GM19099 (cell line): ENCODE results near the gene RIT2.

Experiments used
- POLR2A ChIP-seq: IDR thresholded peaks from 3 replicates; pipeline ENCODE4 v1.6.1; 2011; ENCODE audit warnings: low read depth; ENCODE audit not compliant: insufficient read length; ENCODE audit errors: extremely low read depth

Gene RIT2

DNA sequence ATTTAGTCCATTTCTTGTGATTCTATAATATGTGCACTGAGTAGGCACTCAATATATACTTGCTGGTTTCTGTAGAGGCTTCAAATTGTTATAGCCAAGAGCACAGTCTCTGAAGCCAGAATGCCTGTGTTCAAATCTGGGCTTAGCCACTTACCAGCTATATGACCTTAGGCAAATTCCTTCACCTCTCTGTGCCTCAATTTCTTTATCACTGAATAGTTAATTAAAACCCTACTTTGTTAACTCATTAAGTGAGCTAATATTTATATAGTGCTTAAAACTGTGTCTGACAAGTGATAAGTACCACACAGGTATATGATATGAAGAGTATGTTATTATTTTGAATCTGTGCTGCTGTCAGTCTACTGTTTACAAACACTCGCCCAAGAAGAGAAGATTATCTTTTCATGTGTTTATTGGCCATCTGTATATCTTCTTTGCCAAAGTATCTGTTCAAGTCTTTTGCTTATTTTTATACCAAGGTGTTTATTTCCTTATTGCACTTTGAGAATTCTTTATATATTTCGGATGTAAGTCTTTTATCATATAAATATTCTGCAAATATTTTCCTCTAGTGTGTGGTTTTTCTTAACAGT is 1.3 kb upstream of the RIT2 start:
- TF ChIP-seq POLR2A = no peak

DNA sequence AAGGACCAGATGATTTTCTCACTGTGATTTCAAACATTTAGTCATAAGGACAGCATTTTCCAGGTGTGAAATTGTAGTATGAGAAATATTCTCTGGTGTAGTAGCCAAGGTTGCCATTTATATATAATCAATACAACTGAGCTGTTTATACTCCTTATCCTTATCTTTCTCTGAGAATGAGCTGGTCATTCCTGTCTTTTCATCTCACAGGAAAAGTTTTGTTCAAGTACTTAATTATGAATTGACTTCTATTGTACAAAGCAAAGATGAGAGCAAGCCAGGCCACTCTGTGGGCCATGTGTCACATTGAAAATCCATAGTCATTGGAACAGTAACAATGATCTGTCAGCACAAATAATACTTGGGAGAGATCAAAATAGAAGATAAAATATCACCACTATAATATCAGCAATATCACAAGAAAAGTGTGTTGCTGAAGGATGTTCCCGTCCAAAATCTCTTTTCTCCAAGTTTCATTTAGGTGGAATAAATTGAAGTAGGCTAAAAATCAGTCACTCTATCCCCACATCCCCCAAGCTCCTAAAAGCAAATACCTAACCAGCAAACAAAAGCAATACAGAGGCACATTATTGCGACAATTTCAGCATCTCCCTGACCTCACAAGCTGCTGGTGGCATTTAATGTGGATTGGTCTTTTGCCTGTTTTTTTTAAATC is 2.1 kb downstream of the RIT2 start:
- no peak for TF ChIP-seq POLR2A

DNA sequence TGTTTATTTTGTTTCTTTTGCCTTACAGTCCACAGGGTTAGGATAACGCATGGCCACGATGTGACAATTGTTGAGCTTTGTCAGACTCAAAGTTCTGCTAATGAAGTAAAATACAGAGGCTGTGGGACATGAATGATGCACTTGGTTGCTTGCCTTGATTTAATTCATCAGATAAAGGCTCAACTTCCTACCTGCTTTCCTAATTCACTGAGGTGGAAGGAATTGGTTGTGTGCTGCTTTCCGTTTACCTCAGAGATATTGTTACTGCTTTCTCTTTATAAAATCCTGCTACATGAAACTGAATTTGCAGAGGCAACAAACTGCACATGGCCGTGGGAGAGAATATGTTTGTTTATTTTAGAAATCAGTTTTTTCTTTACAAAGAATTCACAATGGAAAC is 6.6 kb downstream of the RIT2 start:
- TF ChIP-seq POLR2A = no peak

DNA sequence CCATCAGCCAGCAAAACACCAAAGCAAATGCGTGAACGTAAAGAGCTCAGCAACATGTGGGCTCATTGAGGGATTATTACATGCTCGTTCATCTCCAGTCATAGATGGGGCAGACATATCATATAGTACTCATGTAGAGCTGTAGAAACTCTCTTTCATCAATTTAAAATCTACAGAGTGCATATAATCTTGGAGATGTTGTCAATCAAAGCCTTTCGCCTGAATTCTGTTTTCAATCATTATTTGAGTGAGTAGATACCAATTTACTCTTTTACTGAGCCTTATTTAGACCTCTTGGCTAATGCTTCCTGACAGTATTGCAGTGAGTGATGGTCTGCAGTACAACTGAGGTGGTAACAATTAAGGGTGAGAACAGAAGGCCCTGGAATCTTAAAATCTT is 7.0 kb downstream of the RIT2 start:
- no peak for TF ChIP-seq POLR2A

DNA sequence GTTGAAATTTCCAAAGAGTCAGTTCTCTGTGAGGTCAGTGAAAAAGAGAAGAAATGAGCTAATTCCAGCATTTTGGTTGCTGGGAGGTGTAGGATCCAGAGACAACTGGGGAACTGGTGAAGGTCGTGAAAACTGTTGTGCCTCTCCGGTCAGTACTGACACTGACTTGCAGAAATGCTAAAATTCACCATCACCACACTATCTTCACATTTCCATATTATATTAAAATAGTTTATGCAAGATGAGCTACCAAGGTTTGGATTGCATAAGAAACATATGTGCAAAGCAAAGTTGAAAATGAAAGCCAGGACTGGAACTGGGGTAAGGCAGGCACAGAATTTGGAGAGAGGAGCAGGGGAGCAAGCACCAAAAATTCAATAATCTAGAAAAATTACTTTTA is 21.8 kb downstream of the RIT2 start:
- TF ChIP-seq POLR2A = no peak

DNA sequence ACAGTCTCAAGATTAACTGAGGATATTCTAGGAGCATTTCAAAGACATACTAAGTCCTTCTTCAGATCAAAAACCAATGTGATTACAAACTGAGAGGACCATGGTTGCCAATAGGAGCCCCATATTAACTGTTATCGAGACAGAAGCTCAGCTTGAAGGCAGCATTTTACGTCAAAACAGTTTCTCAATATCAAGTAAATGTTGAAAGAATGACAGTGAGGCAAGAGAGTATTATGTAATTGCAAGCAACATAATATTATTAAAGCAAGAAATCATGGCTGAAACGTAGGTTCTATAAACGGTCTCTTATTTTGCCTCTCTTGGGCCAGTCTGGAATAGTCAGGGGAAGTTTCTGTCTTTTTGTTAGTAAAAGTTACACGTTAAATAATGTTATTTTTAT is 22.9 kb downstream of the RIT2 start:
- TF ChIP-seq POLR2A = no peak

DNA sequence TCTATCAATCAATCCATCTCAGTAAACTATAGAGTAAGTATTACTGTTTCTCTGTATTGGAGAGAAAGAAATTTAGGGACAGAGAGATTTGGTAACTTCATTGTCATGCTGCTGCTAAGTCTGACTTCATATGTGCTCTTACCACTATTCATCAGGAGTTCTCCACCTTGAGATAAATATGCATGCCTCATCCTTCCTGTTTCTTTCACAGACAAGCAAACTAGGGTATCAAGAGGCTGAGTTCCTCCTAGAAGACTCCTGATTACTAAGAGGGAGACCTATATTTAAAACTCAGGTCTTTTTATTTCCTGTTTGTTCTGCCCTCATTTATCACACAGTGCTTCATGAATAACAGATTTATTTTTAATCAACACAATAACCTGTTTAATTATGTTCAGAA is 34.1 kb downstream of the RIT2 start:
- TF ChIP-seq POLR2A = no peak

DNA sequence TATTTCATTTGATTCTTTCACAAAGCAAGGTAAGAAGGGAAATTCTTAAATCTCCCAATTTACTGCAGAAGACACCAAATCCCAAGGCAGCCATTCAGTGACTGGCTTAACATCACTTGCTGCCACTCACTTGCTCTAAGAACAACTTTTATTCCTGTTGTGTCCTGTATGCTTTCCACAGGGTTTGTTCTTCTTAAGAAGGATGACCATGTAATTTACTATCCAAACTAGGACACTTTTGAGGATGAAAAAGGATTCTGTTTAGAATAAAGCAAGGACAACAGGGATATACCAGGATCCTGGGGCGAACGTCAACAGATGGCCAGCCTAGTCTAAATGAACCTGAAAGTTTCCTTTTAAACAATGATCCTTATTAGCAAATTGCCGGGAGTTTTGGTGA is 34.8 kb downstream of the RIT2 start:
- TF ChIP-seq POLR2A = no peak

DNA sequence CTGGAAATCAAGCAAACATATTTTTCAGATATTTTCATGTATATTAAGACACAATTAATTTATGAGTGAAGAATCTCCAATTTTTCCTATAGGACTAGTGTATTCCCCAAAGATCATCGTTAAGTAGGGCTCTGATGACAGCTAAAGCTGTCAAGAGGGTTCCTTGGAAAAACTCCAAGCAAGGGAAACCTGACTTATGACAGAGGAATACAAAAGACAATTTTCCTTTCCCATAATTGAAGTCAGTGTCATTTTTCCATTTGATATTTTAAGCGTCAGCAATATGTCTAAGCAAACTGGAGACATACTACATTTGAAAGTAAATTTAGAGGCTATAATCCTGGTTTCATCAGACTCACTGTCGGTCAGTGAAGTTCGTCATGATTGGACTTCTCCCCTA is 36.1 kb downstream of the RIT2 start:
- no peak for TF ChIP-seq POLR2A

DNA sequence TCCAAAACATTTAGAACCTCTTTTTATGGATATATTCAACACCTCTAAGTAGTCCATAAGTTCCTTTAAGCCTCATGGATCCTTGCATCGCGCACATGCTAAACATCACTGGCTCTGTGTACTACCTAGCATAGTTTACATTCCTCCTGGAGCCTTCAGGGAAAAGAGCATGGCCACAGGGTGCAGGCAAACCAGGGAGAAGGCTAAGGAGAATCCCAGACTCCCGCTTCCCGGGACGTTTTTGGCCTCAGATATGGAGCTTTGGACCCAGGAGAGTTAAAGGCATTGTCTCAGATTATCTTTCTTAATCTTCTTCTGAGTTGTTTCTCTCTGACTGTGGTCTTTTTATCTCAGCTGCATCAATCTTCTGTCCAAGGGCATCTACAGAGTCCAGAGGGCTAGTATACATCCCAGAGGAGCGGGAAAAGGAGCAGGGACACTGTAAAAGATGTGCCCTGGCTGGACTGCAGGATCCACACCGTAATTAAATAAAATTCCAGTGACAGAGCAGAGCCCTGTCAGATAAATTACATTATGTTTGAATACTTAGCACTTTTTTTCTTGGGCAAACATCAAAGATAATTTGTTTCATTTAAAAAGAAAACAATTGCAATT is 36.9 kb downstream of the RIT2 start:
- TF ChIP-seq POLR2A = no peak

DNA sequence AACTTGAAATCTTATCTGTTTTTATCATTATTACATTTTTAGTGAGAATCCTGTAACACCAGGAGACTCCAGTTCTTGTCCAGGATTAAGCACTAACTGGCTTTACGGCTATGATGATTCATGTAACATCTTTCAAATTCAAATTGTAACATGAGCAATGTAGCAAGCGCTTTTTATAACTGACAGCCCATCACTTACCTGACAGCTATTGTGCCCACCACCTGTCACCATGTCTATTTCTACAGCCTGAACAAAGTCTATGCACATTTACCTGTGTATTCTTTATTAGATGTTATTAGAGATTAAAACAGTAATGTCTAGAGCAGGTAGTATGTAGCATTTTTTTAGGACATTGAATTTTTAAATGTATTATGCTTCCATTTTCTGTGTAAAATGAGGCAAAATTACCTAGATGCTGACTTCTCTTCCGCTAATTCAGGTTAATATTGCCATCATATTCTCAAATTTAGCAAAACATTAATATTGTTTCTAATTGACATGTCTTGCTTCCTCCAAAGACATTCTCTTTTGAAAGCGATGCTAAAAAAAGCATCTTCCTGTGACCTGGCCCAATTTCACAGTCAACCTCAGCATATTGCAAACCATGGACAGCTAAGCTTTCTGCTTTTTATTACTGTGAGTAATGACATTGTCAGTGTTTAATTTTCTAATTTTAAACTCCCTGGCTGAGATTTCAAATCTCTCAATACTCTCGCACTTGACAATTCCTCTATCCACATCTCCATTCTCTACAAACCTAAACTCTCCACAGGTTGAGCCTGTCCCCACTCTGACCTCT is 37.8 kb downstream of the RIT2 start:
- TF ChIP-seq POLR2A = no peak

DNA sequence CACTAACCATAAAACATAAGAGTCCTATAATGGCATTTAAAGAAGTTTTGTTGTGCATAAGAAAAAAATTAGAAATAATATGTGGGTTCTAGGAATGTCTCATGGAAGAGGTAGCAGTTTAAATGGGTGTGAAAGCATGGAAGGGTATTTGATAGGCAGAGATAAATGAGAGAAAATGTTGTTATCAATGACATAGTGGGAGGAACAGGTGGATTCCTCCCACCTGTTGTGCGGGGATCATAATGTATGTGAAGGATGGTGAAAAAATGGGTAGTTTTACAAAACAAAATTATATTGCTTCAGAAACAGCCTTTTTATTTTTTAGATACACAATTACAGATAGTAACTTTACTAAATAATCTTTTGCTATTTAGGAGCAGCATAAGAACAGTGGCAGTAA is 41.7 kb downstream of the RIT2 start:
- TF ChIP-seq POLR2A = no peak

DNA sequence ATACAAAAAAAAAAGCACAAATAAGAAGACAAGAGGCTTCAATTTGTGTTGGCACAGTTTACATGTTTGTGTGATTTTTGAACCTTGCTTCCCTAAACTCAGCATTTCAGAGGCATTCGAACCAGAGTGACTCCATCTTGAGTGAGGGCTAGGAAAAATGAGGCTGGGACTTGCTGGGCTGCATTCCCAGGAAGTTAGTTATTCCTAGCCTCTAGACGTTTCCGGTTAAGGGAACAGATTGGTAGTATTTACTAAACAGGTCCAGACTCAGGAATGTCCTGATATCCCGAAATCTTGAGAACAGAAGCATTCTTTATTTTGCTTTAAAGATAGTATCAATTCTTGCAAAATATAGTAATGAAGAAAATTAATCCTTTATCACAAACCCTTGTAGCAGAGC is 46.7 kb downstream of the RIT2 start:
- TF ChIP-seq POLR2A = no peak

DNA sequence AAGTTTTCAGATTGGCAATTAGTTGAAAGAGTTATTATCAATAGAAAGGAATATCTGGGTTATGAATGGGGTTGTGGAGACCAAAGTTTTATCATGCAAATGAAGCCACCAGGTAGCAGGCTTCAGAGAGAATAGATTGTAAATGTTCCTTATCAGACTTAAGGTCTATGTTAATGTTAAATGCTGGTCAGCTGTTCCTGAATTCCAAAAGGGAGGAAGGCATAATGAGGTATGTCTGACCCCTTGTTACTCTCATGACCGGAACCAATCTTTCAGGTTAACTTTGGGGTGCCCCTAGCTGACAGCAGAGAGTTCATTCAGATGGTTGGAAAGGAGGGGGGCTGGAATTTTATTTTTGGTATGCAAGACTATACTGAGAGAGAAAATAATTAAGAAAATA is 47.9 kb downstream of the RIT2 start:
- no peak for TF ChIP-seq POLR2A

DNA sequence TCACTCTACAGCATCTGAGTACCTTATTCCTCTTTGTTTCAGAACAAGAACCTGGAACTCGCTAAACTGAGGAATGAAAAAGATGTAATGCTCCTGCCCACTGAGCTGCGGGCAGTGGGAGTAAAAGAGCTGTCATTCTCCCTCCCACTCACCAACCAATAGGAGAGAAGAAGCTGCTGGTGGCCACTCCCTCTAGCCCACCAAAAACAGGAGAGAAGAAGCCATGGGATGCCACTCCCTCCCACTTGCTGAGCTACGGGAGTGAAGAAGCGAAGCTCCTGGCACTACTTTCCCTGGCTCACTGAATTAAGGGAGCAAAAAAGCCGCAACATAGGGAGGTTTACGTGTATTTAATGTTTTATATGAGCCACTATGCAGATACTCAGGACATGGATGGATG is 53.7 kb downstream of the RIT2 start:
- no peak for TF ChIP-seq POLR2A

DNA sequence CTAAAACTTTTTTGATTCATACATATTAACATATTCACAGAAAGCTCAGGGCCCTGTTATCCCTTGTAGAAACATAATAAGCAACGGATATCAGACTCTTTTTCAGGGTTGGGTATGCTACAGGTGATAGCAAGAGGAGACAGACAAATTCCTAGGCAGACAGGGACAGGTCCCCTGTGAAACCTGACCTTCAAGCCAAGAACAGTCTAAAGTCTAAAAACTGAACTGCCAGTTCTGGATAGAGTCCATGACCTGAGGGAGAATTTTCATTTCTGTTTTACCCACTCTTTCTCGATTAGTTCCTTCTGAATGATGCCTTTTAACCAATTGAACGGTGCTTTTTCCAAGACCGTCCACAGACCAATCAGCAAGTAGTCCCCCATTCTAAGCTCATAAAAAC is 54.2 kb downstream of the RIT2 start:
- TF ChIP-seq POLR2A = no peak
